ENCODE measurements around the gene LPGAT1.
A peak's percentile ranks its signal among the peaks of the same experiment; 100 is the strongest.

LPGAT1 gene

GRCh38 chr1:211843507-211844298, 13.1 kb upstream of the LPGAT1 start:
- H3K27me3 ChIP-seq (ENCODE audit: insufficient read depth, low read length), result no peaks in the 10 kb centered on the region
- no peaks in the 10 kb centered on the region for H3K36me3 ChIP-seq (ENCODE audit: insufficient read depth, low read length)
- H3K9me3 ChIP-seq (ENCODE audit: insufficient read depth, low read depth, low read length), result no peaks in the 10 kb centered on the region
- no peak overlapping the region for H3K9ac ChIP-seq (ENCODE audit: low read depth, low read length)
- H3K4me3 ChIP-seq (ENCODE audit: low read length), result no peak overlapping the region
- WGBS, result 94% methylated on average over 7 of the region's 7 CpGs
- no peaks in the 10 kb centered on the region for H3K4me1 ChIP-seq (ENCODE audit: insufficient read depth, low read length)
- no peak overlapping the region for H3K27ac ChIP-seq (ENCODE audit: low read depth, low read length)

GRCh38 chr1:211843018-211843417, 12.5 kb upstream of the LPGAT1 start:
- no peaks in the 10 kb centered on the region for H3K27me3 ChIP-seq (ENCODE audit: insufficient read depth, low read length)
- H3K27ac ChIP-seq (ENCODE audit: low read depth, low read length), result no peak overlapping the region
- H3K9ac ChIP-seq (ENCODE audit: low read depth, low read length), result no peak overlapping the region

GRCh38 chr1:211842518-211842917, 12.0 kb upstream of the LPGAT1 start:
- H3K36me3 ChIP-seq (ENCODE audit: insufficient read depth, low read length), result no peaks in the 10 kb centered on the region
- WGBS, result 96% methylated on average over 2 of the region's 2 CpGs

More at GRCh38 chr1:211843018-211843417, 12.5 kb upstream of the LPGAT1 start:
- H3K4me1 ChIP-seq (ENCODE audit: insufficient read depth, low read length), result no peaks in the 10 kb centered on the region
- no peak overlapping the region for H3K4me3 ChIP-seq (ENCODE audit: low read length)
- H3K36me3 ChIP-seq (ENCODE audit: insufficient read depth, low read length), result no peaks in the 10 kb centered on the region
- no peaks in the 10 kb centered on the region for H3K9me3 ChIP-seq (ENCODE audit: insufficient read depth, low read depth, low read length)

GRCh38 chr1:211839106-211839505, 8.5 kb upstream of the LPGAT1 start:
- no peak overlapping the region for H3K9ac ChIP-seq (ENCODE audit: low read depth, low read length)
- no CpG with 5 or more reads among the region's 1 CpG for WGBS

More at GRCh38 chr1:211842518-211842917, 12.0 kb upstream of the LPGAT1 start:
- no peak overlapping the region for H3K27ac ChIP-seq (ENCODE audit: low read depth, low read length)
- H3K27me3 ChIP-seq (ENCODE audit: insufficient read depth, low read length), result no peaks in the 10 kb centered on the region
- no peak overlapping the region for H3K9ac ChIP-seq (ENCODE audit: low read depth, low read length)
- H3K4me3 ChIP-seq (ENCODE audit: low read length), result no peak overlapping the region
- no peaks in the 10 kb centered on the region for H3K4me1 ChIP-seq (ENCODE audit: insufficient read depth, low read length)
- no peaks in the 10 kb centered on the region for H3K9me3 ChIP-seq (ENCODE audit: insufficient read depth, low read depth, low read length)

GRCh38 chr1:211833174-211833820, 2.7 kb upstream of the LPGAT1 start:
- Histone ChIP-seq H3K4me3 (ENCODE audit: low read length) (no peak overlapping the region), H3K9me3 (ENCODE audit: insufficient read depth, low read depth, low read length) (no peaks in the 10 kb centered on the region), H3K36me3 (ENCODE audit: insufficient read depth, low read length) (no peaks in the 10 kb centered on the region), H3K27me3 (ENCODE audit: insufficient read depth, low read length) (peaks cover 25% of the 10 kb centered on the region), H3K4me1 (ENCODE audit: insufficient read depth, low read length) (no peaks in the 10 kb centered on the region), H3K27ac (ENCODE audit: low read depth, low read length) (no peak overlapping the region), H3K9ac (ENCODE audit: low read depth, low read length) (no peak overlapping the region)
- 100% methylated on average over 1 of the region's 1 CpG for WGBS

More at GRCh38 chr1:211839106-211839505, 8.5 kb upstream of the LPGAT1 start:
- Histone ChIP-seq H3K4me3 (ENCODE audit: low read length) (no peak overlapping the region), H3K9me3 (ENCODE audit: insufficient read depth, low read depth, low read length) (no peaks in the 10 kb centered on the region), H3K27ac (ENCODE audit: low read depth, low read length) (no peak overlapping the region), H3K36me3 (ENCODE audit: insufficient read depth, low read length) (no peaks in the 10 kb centered on the region), H3K4me1 (ENCODE audit: insufficient read depth, low read length) (no peaks in the 10 kb centered on the region), H3K27me3 (ENCODE audit: insufficient read depth, low read length) (no peaks in the 10 kb centered on the region)

DNA sequence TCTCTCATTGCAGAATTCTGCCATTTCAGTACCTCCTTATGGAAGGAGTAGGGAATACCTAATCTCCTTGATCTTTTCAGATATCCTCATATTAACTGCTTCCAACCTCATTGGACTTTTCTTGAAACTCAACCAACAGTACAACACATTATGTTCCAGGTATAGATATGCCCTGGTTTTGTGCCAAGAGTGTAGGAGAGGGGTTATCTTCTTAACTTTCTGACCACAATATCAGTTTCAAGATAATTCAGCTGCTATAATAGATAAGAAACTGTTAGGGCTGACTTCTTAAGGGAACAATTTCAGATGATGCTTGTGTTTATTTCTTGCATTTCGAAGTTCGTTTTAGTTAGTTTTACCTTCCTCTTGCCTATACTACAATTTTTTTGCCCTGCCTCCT, 2.1 kb upstream of the LPGAT1 start:
- no peaks in the 10 kb centered on the region for H3K36me3 ChIP-seq (ENCODE audit: insufficient read depth, low read length)
- no peak overlapping the region for H3K4me3 ChIP-seq (ENCODE audit: low read length)
- H3K27ac ChIP-seq (ENCODE audit: low read depth, low read length), result no peak overlapping the region
- 97% methylated on average over 2 of the region's 2 CpGs for WGBS
- peaks cover 29% of the 10 kb centered on the region for H3K27me3 ChIP-seq (ENCODE audit: insufficient read depth, low read length)
- H3K4me1 ChIP-seq (ENCODE audit: insufficient read depth, low read length), result no peaks in the 10 kb centered on the region
- H3K9ac ChIP-seq (ENCODE audit: low read depth, low read length), result no peak overlapping the region
- H3K9me3 ChIP-seq (ENCODE audit: insufficient read depth, low read depth, low read length), result no peaks in the 10 kb centered on the region

DNA sequence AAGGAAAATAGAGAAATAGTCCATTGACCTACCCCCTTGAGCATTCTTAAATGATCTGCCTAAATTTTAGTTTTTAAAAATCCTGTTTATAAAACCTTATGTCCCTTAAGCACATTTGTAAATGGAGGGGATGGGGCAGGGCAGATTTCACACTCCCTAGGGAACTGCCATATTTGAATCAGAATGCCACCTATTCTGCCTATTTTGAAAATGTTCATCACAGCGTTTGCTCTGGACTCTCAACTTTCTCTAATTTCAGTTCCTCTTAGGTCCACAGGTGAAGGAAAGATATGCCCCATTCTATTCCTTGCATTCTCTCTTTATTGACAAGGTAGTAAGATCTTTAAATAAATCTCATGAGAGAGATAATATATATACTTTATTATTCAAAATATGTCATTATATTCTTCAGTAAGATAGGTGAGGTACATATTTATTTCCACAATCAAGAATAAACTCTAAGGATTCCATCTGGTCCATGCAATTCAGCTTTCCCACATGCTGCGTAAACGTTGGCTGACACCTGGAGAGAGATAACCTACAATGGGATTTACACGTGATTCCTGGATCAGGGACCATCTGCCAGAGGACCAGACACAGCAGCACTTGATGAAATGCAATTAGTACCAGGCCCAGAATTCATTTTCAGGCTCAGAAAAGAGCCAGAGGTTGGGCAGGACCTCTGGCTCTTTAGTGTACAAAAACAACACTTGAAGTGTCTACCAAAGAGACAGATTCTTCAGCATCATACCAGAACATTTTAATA, 1.2 kb upstream of the LPGAT1 start:
- H3K27ac ChIP-seq (ENCODE audit: low read depth, low read length), result no peak overlapping the region
- no peak overlapping the region for H3K4me3 ChIP-seq (ENCODE audit: low read length)
- peaks cover 29% of the 10 kb centered on the region for H3K27me3 ChIP-seq (ENCODE audit: insufficient read depth, low read length)
- H3K9me3 ChIP-seq (ENCODE audit: insufficient read depth, low read depth, low read length), result no peaks in the 10 kb centered on the region
- 78% methylated on average over 4 of the region's 4 CpGs for WGBS
- no peak overlapping the region for H3K9ac ChIP-seq (ENCODE audit: low read depth, low read length)
- no peaks in the 10 kb centered on the region for H3K36me3 ChIP-seq (ENCODE audit: insufficient read depth, low read length)
- H3K4me1 ChIP-seq (ENCODE audit: insufficient read depth, low read length), result no peaks in the 10 kb centered on the region

- H3K36me3 ChIP-seq (ENCODE audit: insufficient read depth, low read length), result no peaks in the 10 kb centered on the region
- H3K9ac ChIP-seq (ENCODE audit: low read depth, low read length), result peak overlapping the region; percentile 69
- H3K4me1 ChIP-seq (ENCODE audit: insufficient read depth, low read length), result no peaks in the 10 kb centered on the region
- H3K9me3 ChIP-seq (ENCODE audit: insufficient read depth, low read depth, low read length), result no peaks in the 10 kb centered on the region
- H3K27ac ChIP-seq (ENCODE audit: low read depth, low read length), result no peak overlapping the region
- H3K27me3 ChIP-seq (ENCODE audit: insufficient read depth, low read length), result peaks cover 29% of the 10 kb centered on the region
- peak overlapping the region; percentile 58 for H3K4me3 ChIP-seq (ENCODE audit: low read length)
- 1% methylated on average over 45 of the region's 45 CpGs for WGBS
Observed at GRCh38 chr1:211830055-211830327, 572 bp downstream of the LPGAT1 start.

- H3K9ac ChIP-seq (ENCODE audit: low read depth, low read length), result peak overlapping the region; percentile 69; the same call in 1 of the 2 replicates
- WGBS, result 4% methylated on average over 22 of the region's 22 CpGs
- peaks cover 29% of the 10 kb centered on the region for H3K27me3 ChIP-seq (ENCODE audit: insufficient read depth, low read length)
- H3K27ac ChIP-seq (ENCODE audit: low read depth, low read length), result no peak overlapping the region
- H3K4me1 ChIP-seq (ENCODE audit: insufficient read depth, low read length), result no peaks in the 10 kb centered on the region
- H3K9me3 ChIP-seq (ENCODE audit: insufficient read depth, low read depth, low read length), result no peaks in the 10 kb centered on the region
- peak overlapping the region; percentile 58 for H3K4me3 ChIP-seq (ENCODE audit: low read length)
- no peaks in the 10 kb centered on the region for H3K36me3 ChIP-seq (ENCODE audit: insufficient read depth, low read length)
Observed at GRCh38 chr1:211829343-211830054, 1.1 kb downstream of the LPGAT1 start.

DNA sequence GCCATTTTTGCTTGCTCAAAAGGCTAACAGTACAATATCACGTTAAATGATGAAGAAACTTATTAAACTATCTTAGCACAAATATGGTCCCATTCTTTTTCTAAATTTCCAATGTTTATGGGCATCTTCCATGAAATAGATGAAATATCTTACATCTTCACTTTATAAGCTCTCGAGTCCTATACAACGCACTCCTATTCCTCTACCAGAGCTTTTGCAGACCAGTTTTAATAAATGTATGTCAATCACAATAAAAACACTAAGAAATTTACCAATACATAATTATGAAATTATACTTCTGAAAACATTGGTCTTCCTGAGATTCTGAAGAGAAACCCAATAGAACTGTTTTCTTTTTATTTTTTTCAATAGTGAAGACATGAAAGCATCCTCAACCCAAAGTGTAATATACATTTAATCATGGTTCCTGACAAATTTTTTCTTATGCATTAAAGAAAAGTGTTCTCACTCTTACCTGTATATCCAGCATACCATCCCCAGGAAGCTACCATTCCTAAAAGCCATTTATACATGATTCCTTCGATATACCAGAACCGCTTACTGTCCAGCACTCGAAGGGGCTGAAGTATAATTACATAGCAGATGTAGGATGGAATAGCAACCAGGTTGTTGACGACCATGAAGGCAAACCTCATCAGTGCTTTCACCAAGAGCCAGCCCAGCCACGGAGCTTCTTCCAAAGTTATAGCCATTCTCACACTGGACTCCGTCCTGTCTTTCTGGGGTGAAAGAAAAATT, 1.8 kb downstream of the LPGAT1 start:
- Histone ChIP-seq H3K4me1 (ENCODE audit: insufficient read depth, low read length) (no peaks in the 10 kb centered on the region), H3K9ac (ENCODE audit: low read depth, low read length) (no peak overlapping the region), H3K4me3 (ENCODE audit: low read length) (peak overlapping the region; percentile 58), H3K9me3 (ENCODE audit: insufficient read depth, low read depth, low read length) (no peaks in the 10 kb centered on the region), H3K36me3 (ENCODE audit: insufficient read depth, low read length) (no peaks in the 10 kb centered on the region), H3K27ac (ENCODE audit: low read depth, low read length) (no peak overlapping the region), H3K27me3 (ENCODE audit: insufficient read depth, low read length) (peaks cover 29% of the 10 kb centered on the region)
- 63% methylated on average over 9 of the region's 9 CpGs for WGBS

Data from HUES64 (cell line).